ENCODE data around the gene C9orf57. TPM values are rescaled to one million over a fixed set of nuclear protein-coding genes. Genes with fewer than 3 reads are reported as not detected.
"Not testable (repeated sequence)": the region's sequence is repeated elsewhere in the genome, so short reads cannot be mapped to it uniquely, and the experiment has no call there.

Gene C9orf57
- total RNA-seq, 1 experiment from 2014 or later, result not detected

DNA sequence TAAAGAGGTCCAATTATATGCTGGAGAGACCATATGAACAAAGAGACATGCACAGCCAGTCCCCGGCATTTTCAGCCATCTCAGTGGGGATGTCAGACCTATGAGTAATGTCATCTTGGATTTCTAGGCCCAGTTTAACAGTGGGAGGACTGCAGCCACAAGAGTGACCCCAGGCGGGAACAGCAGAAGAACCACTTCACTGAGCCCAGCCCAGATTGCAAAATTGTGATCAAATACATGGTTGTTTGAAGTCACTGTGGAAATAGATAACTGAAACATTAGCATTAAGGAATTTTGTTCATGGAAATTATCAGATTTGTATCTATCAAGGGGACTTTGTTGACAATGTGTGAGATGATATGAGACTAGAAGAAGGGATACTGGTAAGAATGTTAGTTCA, 42.1 kb upstream of the C9orf57 start:
- Histone ChIP-seq H2BK5ac (ENCODE audit: insufficient read length, low read length) (no peak overlapping the region), H3K79me1 (ENCODE audit: insufficient read depth, low read depth, low read length, poor library complexity, severe bottlenecking) (no peaks in the 10 kb centered on the region), H3K27me3 (ENCODE audit: insufficient read depth, low read length) (no peaks in the 10 kb centered on the region), H3K4me2 (ENCODE audit: insufficient read depth, insufficient read length, low read length) (no peak overlapping the region), H3T11ph (ENCODE audit: low read length) (no peak overlapping the region), H3K79me2 (ENCODE audit: insufficient read depth, low read length) (no peaks in the 10 kb centered on the region), H3K9me3 (ENCODE audit: control insufficient read depth, low read depth, low read length) (peaks cover 5% of the 10 kb centered on the region), H3K9ac (ENCODE audit: extremely low read depth, insufficient read length, low read length) (no peak overlapping the region), H2BK15ac (ENCODE audit: low read depth, low read length) (no peak overlapping the region), H2BK20ac (ENCODE audit: low read depth, low read length, poor library complexity, severe bottlenecking) (no peak overlapping the region), H3K23ac (ENCODE audit: insufficient read length, low read depth, low read length) (no peak overlapping the region), H2AFZ (ENCODE audit: low read length) (no peak overlapping the region), H3K14ac (ENCODE audit: insufficient read depth, low read length) (no peak overlapping the region), H4K20me1 (ENCODE audit: control insufficient read depth, insufficient read depth, insufficient read length) (no peaks in the 10 kb centered on the region), H4K8ac (replicated peaks; ENCODE audit: insufficient read length, low read depth, low read length) (no peak overlapping the region), H3K23me2 (ENCODE audit: insufficient read length, low read depth, low read length, poor library complexity, severe bottlenecking) (no peaks in the 10 kb centered on the region), H2AK5ac (ENCODE audit: insufficient read length, low read length) (no peak overlapping the region), H3K4ac (ENCODE audit: low read depth, low read length) (no peak overlapping the region), H4K91ac (ENCODE audit: insufficient read length, low read depth, low read length) (no peak overlapping the region), H3K27ac (ENCODE audit: insufficient read length, low read depth, low read length) (no peak overlapping the region), H3K4me1 (ENCODE audit: insufficient read depth, low read length) (no peaks in the 10 kb centered on the region), H2BK12ac (ENCODE audit: insufficient read length, low read depth, low read length) (no peak overlapping the region), H2BK120ac (ENCODE audit: low read depth, low read length, poor library complexity, severe bottlenecking) (no peak overlapping the region), H3K18ac (ENCODE audit: insufficient read length, low read depth, low read length) (no peak overlapping the region), H4K5ac (ENCODE audit: insufficient read length, low read depth, low read length) (no peak overlapping the region), H3K56ac (ENCODE audit: insufficient read length, low read depth, low read length) (no peak overlapping the region)
- WGBS (ENCODE audit: extremely low coverage, insufficient read length, low lambda C conversion rate), result no CpG with 5 or more reads among the region's 2 CpGs
- DNase-seq, result no peak
- Mint-ChIP-seq H3K4me3 (no peak overlapping the region), H3K4me1 (no peaks in the 10 kb centered on the region), H3K9me3 (peaks cover 8 to 9% of the 10 kb centered on the region in 2 experiments; a peak in 4 of 5 replicates), H3K27ac (no peak overlapping the region), H3K27me3 (ENCODE audit: low read depth) (peaks cover 2% of the 10 kb centered on the region), H3K36me3 (ENCODE audit: insufficient read depth in 1 of 3, low read depth in 3 of 3) (no peaks in the 10 kb centered on the region)
- TF ChIP-seq, protein P1, sequence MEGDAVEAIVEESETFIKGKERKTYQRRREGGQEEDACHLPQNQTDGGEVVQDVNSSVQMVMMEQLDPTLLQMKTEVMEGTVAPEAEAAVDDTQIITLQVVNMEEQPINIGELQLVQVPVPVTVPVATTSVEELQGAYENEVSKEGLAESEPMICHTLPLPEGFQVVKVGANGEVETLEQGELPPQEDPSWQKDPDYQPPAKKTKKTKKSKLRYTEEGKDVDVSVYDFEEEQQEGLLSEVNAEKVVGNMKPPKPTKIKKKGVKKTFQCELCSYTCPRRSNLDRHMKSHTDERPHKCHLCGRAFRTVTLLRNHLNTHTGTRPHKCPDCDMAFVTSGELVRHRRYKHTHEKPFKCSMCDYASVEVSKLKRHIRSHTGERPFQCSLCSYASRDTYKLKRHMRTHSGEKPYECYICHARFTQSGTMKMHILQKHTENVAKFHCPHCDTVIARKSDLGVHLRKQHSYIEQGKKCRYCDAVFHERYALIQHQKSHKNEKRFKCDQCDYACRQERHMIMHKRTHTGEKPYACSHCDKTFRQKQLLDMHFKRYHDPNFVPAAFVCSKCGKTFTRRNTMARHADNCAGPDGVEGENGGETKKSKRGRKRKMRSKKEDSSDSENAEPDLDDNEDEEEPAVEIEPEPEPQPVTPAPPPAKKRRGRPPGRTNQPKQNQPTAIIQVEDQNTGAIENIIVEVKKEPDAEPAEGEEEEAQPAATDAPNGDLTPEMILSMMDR (conservative IDR thresholded peaks at IDR 0.05), result no peak

DNA sequence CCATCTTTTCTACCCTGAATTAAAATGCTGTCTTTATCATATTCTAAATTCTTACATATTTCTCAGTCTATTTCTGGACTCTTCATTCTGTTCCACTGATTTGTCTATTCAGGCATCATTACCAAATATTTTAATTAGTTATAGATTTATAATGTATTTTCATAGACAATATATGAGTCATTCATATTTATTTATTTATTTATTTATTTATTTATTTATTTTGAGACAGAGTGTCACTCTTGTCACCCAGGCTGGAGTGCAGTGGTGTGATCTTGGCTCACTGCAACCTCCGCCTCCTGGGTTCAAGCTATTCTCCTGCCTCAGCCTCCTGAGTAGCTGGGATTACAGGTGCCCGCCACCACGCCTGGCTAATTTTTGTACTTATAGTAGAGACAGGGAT, 35.1 kb upstream of the C9orf57 start:
- H3K9me3 Mint-ChIP-seq; H3K36me3 Mint-ChIP-seq (ENCODE audit: insufficient read depth in 1 of 3, low read depth in 3 of 3); H3K4me1 Mint-ChIP-seq; H3K27me3 ChIP-seq (ENCODE audit: insufficient read depth, low read length); H3K23me2 ChIP-seq (ENCODE audit: insufficient read length, low read depth, low read length, poor library complexity, severe bottlenecking); H4K91ac ChIP-seq (ENCODE audit: insufficient read length, low read depth, low read length); H3K27ac ChIP-seq (ENCODE audit: insufficient read length, low read depth, low read length); H3K4me1 ChIP-seq (ENCODE audit: insufficient read depth, low read length); H3K23ac ChIP-seq (ENCODE audit: insufficient read length, low read depth, low read length); H3T11ph ChIP-seq (ENCODE audit: low read length); H3K18ac ChIP-seq (ENCODE audit: insufficient read length, low read depth, low read length); H2BK20ac ChIP-seq (ENCODE audit: low read depth, low read length, poor library complexity, severe bottlenecking); H3K9ac ChIP-seq (ENCODE audit: extremely low read depth, insufficient read length, low read length); H2AFZ ChIP-seq (ENCODE audit: low read length); DNase-seq; H3K4ac ChIP-seq (ENCODE audit: low read depth, low read length); H3K79me1 ChIP-seq (ENCODE audit: insufficient read depth, low read depth, low read length, poor library complexity, severe bottlenecking); H2BK5ac ChIP-seq (ENCODE audit: insufficient read length, low read length); H4K20me1 ChIP-seq (ENCODE audit: control insufficient read depth, insufficient read depth, insufficient read length); H3K56ac ChIP-seq (ENCODE audit: insufficient read length, low read depth, low read length); H2BK12ac ChIP-seq (ENCODE audit: insufficient read length, low read depth, low read length); H3K14ac ChIP-seq (ENCODE audit: insufficient read depth, low read length); H3K79me2 ChIP-seq (ENCODE audit: insufficient read depth, low read length); H2BK15ac ChIP-seq (ENCODE audit: low read depth, low read length); H2BK120ac ChIP-seq (ENCODE audit: low read depth, low read length, poor library complexity, severe bottlenecking); H3K27ac Mint-ChIP-seq; H2AK5ac ChIP-seq (ENCODE audit: insufficient read length, low read length); H4K5ac ChIP-seq (ENCODE audit: insufficient read length, low read depth, low read length); H3K4me2 ChIP-seq (ENCODE audit: insufficient read depth, insufficient read length, low read length); H3K9me3 ChIP-seq (ENCODE audit: control insufficient read depth, low read depth, low read length); H3K4me3 Mint-ChIP-seq; H4K8ac ChIP-seq (replicated peaks; ENCODE audit: insufficient read length, low read depth, low read length): not testable (repeated sequence)
- H3K27me3 Mint-ChIP-seq (ENCODE audit: low read depth), result peaks cover 11% of the 10 kb centered on the region
- no CpG with 5 or more reads among the region's 3 CpGs for WGBS (ENCODE audit: extremely low coverage, insufficient read length, low lambda C conversion rate)
